MM.1S (cell line): ENCODE data around the gene EGFL7.

Experiments used
- DNase-seq: peaks from one replicate; pipeline ENCODE4 v3.0.0-alpha.2; 2015
- H2AFZ ChIP-seq: fragments of 300-600 bp; sonication (generic); 2 replicates; pipeline ENCODE4 v1.6.0; 2016; ENCODE audit warnings: antibody characterized with exemption, low read length
- H3F3A ChIP-seq: fragments of 300-600 bp; sonication (generic); 2 replicates; pipeline ENCODE4 v1.6.1; 2016; ENCODE audit warnings: mild to moderate bottlenecking, antibody characterized with exemption, low read length, moderate library complexity, mixed read lengths; ENCODE audit not compliant: insufficient read depth
- H3K27ac ChIP-seq: fragments of 300-600 bp; sonication (generic); 2 replicates; pipeline ENCODE4 v1.5.1; 2016; ENCODE audit warnings: mild to moderate bottlenecking, low read length
- H3K27me3 ChIP-seq: fragments of 300-600 bp; sonication (generic); replicated peaks from 2 replicates; pipeline ENCODE4 v1.6.0; 2016; ENCODE audit warnings: low read length; ENCODE audit not compliant: insufficient read depth
- H3K36me3 ChIP-seq: fragments of 300-600 bp; sonication (generic); replicated peaks from 2 replicates; pipeline ENCODE4 v1.6.1; 2016; ENCODE audit warnings: mild to moderate bottlenecking, low read length, mixed read lengths; ENCODE audit not compliant: insufficient read depth
- H3K4me1 ChIP-seq: fragments of 300-600 bp; sonication (generic); 2 replicates; pipeline ENCODE4 v1.6.1; 2016; ENCODE audit warnings: low read length, mixed read lengths
- H3K4me2 ChIP-seq: fragments of 300-600 bp; sonication (generic); 2 replicates; pipeline ENCODE4 v1.6.0; 2016; ENCODE audit warnings: low read depth, low read length
- H3K4me3 ChIP-seq: fragments of 300-600 bp; sonication (generic); 2 replicates; pipeline ENCODE4 v1.5.1; 2016; ENCODE audit warnings: low read length, mixed read lengths
- H3K79me2 ChIP-seq: fragments of 300-600 bp; sonication (generic); 2 replicates; pipeline ENCODE4 v1.6.1; 2016; ENCODE audit warnings: mixed run types, low read length, mixed read lengths
- H3K9ac ChIP-seq: fragments of 300-600 bp; sonication (generic); 2 replicates; pipeline ENCODE4 v1.6.1; 2016; ENCODE audit warnings: low read length, mixed read lengths
- H3K9me2 ChIP-seq: fragments of 300-600 bp; sonication (generic); replicated peaks from 2 replicates; pipeline ENCODE4 v1.6.1; 2016; ENCODE audit warnings: mild to moderate bottlenecking, low read length, mixed read lengths; ENCODE audit not compliant: insufficient read depth
- H3K9me3 ChIP-seq: fragments of 300-600 bp; sonication (generic); replicated peaks from 2 replicates; pipeline ENCODE4 v1.6.1; 2016; ENCODE audit warnings: mild to moderate bottlenecking, low read length, mixed read lengths; ENCODE audit not compliant: insufficient read depth
- H4K20me1 ChIP-seq: fragments of 300-600 bp; sonication (generic); 2 replicates; pipeline ENCODE4 v1.6.1; 2016; ENCODE audit warnings: mild to moderate bottlenecking, low read length, moderate library complexity, mixed read lengths; ENCODE audit not compliant: insufficient read depth
- CTCF ChIP-seq: fragments of 300-600 bp; sonication (generic); IDR thresholded peaks from 2 replicates; pipeline ENCODE4 v1.5.1; 2016; ENCODE audit warnings: antibody characterized with exemption, low read length, mixed read lengths
- EZH2 ChIP-seq: fragments of 300-600 bp; sonication (generic); optimal IDR thresholded peaks from 2 replicates; pipeline ENCODE3; 2017; ENCODE audit warnings: low read depth, mild to moderate bottlenecking, antibody characterized with exemption, low read length, mixed read lengths
- EZH2phosphoT487 ChIP-seq: fragments of 300-600 bp; sonication (generic); IDR thresholded peaks from 2 replicates; pipeline ENCODE4 v1.6.1; 2018; ENCODE audit warnings: antibody characterized with exemption, low read length

The EGFL7 gene

GRCh38 chr9:136643596-136644342 is 18.9 kb upstream of the EGFL7 start:
- peak overlapping the region; percentile 28; the same call in 1 of the 2 replicates for H3K4me2 ChIP-seq
- TF ChIP-seq EZH2phosphoT487 (no peak), CTCF (no peak), EZH2 (no peak)

GRCh38 chr9:136644343-136644592 is 18.4 kb upstream of the EGFL7 start:
- H3K4me3 ChIP-seq = no peak overlapping the region
- H4K20me1 ChIP-seq = no peaks in the 10 kb centered on the region
- no peaks in the 10 kb centered on the region for H3K36me3 ChIP-seq
- peaks cover 99% of the 10 kb centered on the region for H3K27me3 ChIP-seq
- no peaks in the 10 kb centered on the region for H3F3A ChIP-seq
- no peak for DNase-seq
- TF ChIP-seq CTCF = no peak
- TF ChIP-seq EZH2phosphoT487 = no peak
- TF ChIP-seq EZH2 = no peak
- no peaks in the 10 kb centered on the region for H3K9me2 ChIP-seq
- no peak overlapping the region for H3K27ac ChIP-seq
- no peaks in the 10 kb centered on the region for H3K79me2 ChIP-seq
- no peaks in the 10 kb centered on the region for H3K4me1 ChIP-seq
- peak overlapping the region; percentile 28; the same call in 1 of the 2 replicates for H3K4me2 ChIP-seq
- H2AFZ ChIP-seq = no peak overlapping the region
- H3K9ac ChIP-seq = no peak overlapping the region
- no peaks in the 10 kb centered on the region for H3K9me3 ChIP-seq

More at GRCh38 chr9:136643596-136644342, 18.9 kb upstream of the EGFL7 start:
- H3F3A ChIP-seq = no peaks in the 10 kb centered on the region
- no peak overlapping the region for H2AFZ ChIP-seq
- H4K20me1 ChIP-seq = no peaks in the 10 kb centered on the region
- H3K9me3 ChIP-seq = no peaks in the 10 kb centered on the region
- no peaks in the 10 kb centered on the region for H3K9me2 ChIP-seq
- no peaks in the 10 kb centered on the region for H3K36me3 ChIP-seq
- H3K27me3 ChIP-seq = peaks cover 95% of the 10 kb centered on the region
- no peak overlapping the region for H3K4me3 ChIP-seq
- no peak overlapping the region for H3K9ac ChIP-seq
- no peak for DNase-seq
- H3K27ac ChIP-seq = no peak overlapping the region
- no peaks in the 10 kb centered on the region for H3K4me1 ChIP-seq
- no peaks in the 10 kb centered on the region for H3K79me2 ChIP-seq

GRCh38 chr9:136644593-136645351 is 17.9 kb upstream of the EGFL7 start:
- H3K27me3 ChIP-seq = peaks cover 98% of the 10 kb centered on the region
- H4K20me1 ChIP-seq = no peaks in the 10 kb centered on the region
- no peaks in the 10 kb centered on the region for H3K36me3 ChIP-seq
- H3K27ac ChIP-seq = no peak overlapping the region
- H3K79me2 ChIP-seq = no peaks in the 10 kb centered on the region
- peak; percentile 79 for TF ChIP-seq CTCF
- no peak for TF ChIP-seq EZH2phosphoT487
- H3F3A ChIP-seq = no peaks in the 10 kb centered on the region
- no peaks in the 10 kb centered on the region for H3K9me3 ChIP-seq
- H3K4me1 ChIP-seq = no peaks in the 10 kb centered on the region
- DNase-seq = peak; percentile 60
- H3K4me2 ChIP-seq = peak overlapping the region; percentile 28; the same call in 1 of the 2 replicates
- H2AFZ ChIP-seq = no peak overlapping the region
- H3K9ac ChIP-seq = no peak overlapping the region
- H3K9me2 ChIP-seq = no peaks in the 10 kb centered on the region
- H3K4me3 ChIP-seq = no peak overlapping the region
